ENCODE results near the gene SPATA31C1. TPM values are rescaled to one million over a fixed set of nuclear protein-coding genes. Genes with fewer than 3 reads are reported as not detected.
"Not testable (repeated sequence)": the region's sequence is repeated elsewhere in the genome, so short reads cannot be mapped to it uniquely, and the experiment has no call there.

The SPATA31C1 gene
- total and polyA plus RNA-seq, 11 donors: not detected

DNA sequence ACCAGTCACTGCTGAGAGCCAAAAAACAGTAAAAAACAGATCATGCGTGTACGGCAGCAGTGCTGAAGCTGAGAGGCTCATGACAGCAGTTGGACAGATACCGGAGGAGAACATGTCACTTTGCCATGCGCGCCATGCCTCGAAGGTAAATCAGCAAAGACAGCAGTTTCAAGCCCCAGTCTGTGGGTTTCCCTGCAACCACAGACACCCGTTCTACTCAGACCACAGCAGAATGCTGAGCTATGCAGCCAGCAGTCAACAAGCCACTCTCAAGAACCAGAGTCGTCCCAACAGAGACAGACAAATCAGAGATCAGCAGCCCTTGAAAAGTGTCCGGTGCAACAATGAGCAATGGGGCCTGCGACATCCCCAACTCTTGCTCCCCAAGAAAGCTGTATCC, 5.2 kb downstream of the SPATA31C1 start:
- ATAC-seq; H3K36me3 ChIP-seq; H3K9me3 ChIP-seq; DNase-seq; H3K27me3 ChIP-seq; H3K4me1 ChIP-seq; H3K27ac ChIP-seq; H3K4me3 ChIP-seq; intact Hi-C loops (cut with DNase I): not testable (repeated sequence)
- WGBS, 4 donors: 74 to 81% (median 79%) methylated on average over 5 to 10 of the region's 10 CpGs

DNA sequence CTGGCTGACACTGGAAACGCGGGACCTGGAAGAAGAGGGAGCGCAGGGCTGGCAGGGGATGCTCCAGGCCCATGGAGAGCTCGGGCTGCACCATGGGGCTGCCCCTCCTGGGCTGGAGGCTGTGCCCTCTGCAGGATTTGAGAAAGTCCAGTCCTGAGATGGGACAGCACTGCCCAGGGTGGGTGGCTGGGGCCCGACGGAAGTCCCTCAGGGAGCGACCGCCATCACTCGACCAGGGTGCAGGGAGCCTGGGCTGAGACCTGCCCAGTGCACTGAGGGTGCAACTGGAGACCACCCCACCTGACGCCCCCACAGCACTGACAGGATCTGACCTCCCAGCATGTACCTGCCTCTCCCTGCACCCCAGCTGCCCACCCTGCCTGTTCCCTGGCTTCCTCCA, 7.1 kb downstream of the SPATA31C1 start:
- intact Hi-C loops (cut with DNase I); DNase-seq; H3K4me1 ChIP-seq; H3K9me3 ChIP-seq; H3K27ac ChIP-seq; ATAC-seq; H3K4me3 ChIP-seq; H3K36me3 ChIP-seq; H3K27me3 ChIP-seq: not testable (repeated sequence)
- 88 to 94% (median 92%) methylated on average over 6 to 10 of the region's 10 CpGs for WGBS, 4 donors

DNA sequence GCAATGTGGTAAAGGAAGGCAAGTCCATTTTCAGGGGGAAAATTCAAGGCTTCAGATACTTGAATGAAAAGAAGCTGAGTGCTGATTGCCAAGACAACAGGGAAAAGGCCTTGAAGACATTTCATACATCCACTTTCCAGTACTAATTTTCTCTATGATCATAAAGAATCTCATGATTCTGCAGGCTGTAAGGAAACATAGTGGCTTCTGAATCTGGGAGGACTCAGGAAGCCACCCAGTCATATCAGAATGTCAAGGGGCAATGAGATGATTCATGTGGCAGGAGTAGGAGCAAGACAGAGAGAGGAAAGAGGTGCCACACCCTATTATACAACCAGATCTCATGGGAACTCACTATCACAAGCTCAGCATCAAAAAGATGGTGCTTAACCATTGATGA, 11.4 kb downstream of the SPATA31C1 start:
- intact Hi-C loops (cut with DNase I); H3K9me3 ChIP-seq; H3K4me1 ChIP-seq; H3K36me3 ChIP-seq; H3K4me3 ChIP-seq; ATAC-seq; DNase-seq; H3K27me3 ChIP-seq; H3K27ac ChIP-seq: not testable (repeated sequence)

DNA sequence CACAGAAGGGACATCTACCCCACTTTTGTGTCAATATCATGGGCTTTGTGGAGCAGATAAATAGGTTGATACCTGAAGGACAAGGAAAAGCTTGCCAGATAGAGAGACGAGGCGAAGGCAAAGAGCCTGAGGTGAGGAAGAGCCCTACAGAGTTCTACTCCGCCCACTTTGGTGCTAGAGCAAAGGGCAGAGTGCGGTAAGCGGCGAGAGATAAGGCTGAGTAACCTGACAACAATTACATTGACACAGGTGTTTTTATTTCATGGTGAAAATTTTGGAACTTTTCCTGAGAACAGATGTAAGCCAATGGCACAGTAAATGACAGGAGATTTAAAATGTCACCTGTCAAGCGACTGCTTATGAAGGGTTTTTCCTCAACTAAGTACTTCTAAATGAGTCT, 16.7 kb downstream of the SPATA31C1 start:
- H3K4me1 ChIP-seq; H3K9me3 ChIP-seq; H3K36me3 ChIP-seq; ATAC-seq; DNase-seq; H3K4me3 ChIP-seq; H3K27ac ChIP-seq; H3K27me3 ChIP-seq; intact Hi-C loops (cut with DNase I): not testable (repeated sequence)
- WGBS, 4 donors: 82 to 85% (median 84%) methylated on average over 7 of the region's 7 CpGs

DNA sequence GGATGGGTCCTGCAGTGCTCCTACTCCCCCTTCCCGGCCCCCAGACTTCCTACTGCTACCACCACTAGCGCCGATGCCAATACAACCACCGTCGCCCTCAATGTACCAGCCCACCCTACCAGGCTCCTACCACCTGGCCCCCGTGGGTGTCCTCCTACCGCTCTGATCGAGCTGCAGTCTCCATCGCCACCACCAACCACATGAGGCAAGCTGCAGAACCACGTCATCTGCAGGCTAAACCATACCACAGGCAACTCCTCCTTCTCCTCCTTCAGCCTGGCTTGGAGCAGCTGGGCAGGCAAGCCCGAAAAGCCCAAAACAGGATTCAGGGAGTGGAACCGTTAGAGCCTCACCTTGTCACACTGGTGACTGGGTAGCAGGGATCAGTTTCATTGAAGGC, 19.6 kb downstream of the SPATA31C1 start:
- H3K36me3 ChIP-seq; H3K4me1 ChIP-seq; H3K27me3 ChIP-seq; H3K4me3 ChIP-seq; DNase-seq; H3K9me3 ChIP-seq; intact Hi-C loops (cut with DNase I); ATAC-seq; H3K27ac ChIP-seq: not testable (repeated sequence)
- WGBS, 4 donors: 79 to 92% (median 88%) methylated on average over 7 to 12 of the region's 12 CpGs; no CpG with 5 or more reads in 1 of the 4 donors

DNA sequence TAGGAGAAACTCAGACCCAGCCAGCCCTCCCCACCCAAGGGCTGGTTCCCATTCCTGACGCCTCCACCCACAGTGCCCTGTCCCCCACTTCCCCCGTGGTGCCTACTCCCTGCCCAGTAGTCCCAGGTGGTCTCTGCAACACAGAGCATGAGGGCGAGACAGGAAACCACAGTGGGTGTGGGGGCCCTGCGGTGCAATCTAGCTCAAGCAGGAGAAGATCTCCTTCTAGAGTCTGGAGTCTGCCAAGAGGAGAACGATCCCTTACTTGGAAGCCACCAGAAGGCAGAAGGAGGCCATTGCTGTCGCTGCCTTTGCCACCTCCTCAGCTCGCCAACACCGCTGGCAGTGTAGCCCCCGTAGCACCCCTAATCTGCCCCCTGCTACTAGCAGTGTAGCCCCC, 20.2 kb downstream of the SPATA31C1 start:
- H3K36me3 ChIP-seq; H3K9me3 ChIP-seq; H3K4me1 ChIP-seq; H3K27ac ChIP-seq; intact Hi-C loops (cut with DNase I); H3K27me3 ChIP-seq; H3K4me3 ChIP-seq; DNase-seq; ATAC-seq: not testable (repeated sequence)
- 78 to 89% (median 84%) methylated on average over 4 to 9 of the region's 9 CpGs for WGBS, 4 donors

DNA sequence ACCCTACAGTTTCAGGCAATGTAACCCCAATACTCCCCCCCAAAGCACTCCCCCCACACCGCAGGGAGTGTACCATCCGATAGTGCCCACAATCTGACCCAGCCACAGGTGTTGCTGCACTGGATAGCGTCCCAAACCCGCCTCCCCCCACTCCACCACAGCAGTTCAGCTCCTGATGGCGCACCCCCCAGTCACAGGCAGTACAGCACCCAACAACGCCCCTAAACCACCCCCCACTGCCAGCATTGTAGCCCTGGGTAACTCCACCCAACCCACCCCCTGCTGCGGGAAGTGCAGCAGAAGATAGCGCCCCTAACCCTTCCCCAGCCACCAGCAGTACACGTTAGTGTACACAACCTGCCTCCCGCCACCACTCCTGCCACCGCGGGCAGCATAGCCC, 20.6 kb downstream of the SPATA31C1 start:
- H3K36me3 ChIP-seq; H3K27ac ChIP-seq; DNase-seq; ATAC-seq; H3K27me3 ChIP-seq; H3K9me3 ChIP-seq; H3K4me1 ChIP-seq; intact Hi-C loops (cut with DNase I); H3K4me3 ChIP-seq: not testable (repeated sequence)
- WGBS, 4 donors: 77 to 90% (median 89%) methylated on average over 7 to 11 of the region's 12 CpGs; no CpG with 5 or more reads in 1 of the 4 donors

DNA sequence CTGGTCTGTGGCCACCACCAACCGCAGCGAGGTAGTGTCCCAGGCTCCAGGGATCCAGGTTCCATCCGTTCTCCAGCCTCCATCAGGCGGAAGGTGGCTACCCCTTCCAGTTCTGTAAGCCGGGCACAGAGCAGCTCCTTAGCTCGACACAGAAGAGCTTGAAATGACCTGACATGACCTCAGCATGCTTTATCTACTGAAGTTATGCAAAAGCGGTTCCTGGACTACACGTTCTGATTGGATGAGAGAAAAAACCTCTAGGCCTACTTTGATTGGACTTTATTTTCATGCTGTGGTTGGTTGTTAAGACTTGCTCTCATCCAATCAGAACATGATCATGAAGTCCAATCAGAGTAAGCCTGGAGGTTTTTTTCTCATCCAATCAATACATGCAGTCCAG, 21.3 kb downstream of the SPATA31C1 start:
- intact Hi-C loops (cut with DNase I); H3K9me3 ChIP-seq; DNase-seq; H3K36me3 ChIP-seq; H3K4me1 ChIP-seq; H3K4me3 ChIP-seq; ATAC-seq; H3K27ac ChIP-seq; H3K27me3 ChIP-seq: not testable (repeated sequence)
- 85 to 88% (median 87%) methylated on average over 8 of the region's 8 CpGs for whole genome bisulfite sequencing, 4 donors
